Kidney (tissue), 14 donors: Measurements from ENCODE around the gene LRIT1. TPM values are rescaled to one million over a fixed set of nuclear protein-coding genes. Genes with fewer than 3 reads are reported as not detected.
A peak's percentile ranks its signal among the peaks of the same experiment; 100 is the strongest.

ENCODE experiments used
- DNase-seq, 5 donors: peaks; one replicate each; pipeline ENCODE4 v3.0.0-alpha.2; 2013 to 2020
- FAIRE-seq: peaks from 2 replicates; lab custom pipeline; 2012; peaks lifted over from hg19 to GRCh38; lab: Jason Lieb, UNC
- H3K27ac ChIP-seq, 2 donors: one replicate each; pipeline ENCODE4 v1.7.0; 2013; ENCODE audit warnings: low read depth in 2 of 2, low read length in 2 of 2, inconsistent platforms in 1 of 2
- H3K27me3 ChIP-seq: one replicate; pipeline ENCODE4 v1.7.1; 2013; ENCODE audit warnings: low read length, inconsistent platforms; ENCODE audit not compliant: control insufficient read depth, insufficient read depth
- H3K36me3 ChIP-seq, 3 donors: one replicate each; pipeline versions ENCODE4 v1.7.0 to v1.7.1; 2013; ENCODE audit warnings: low read length in 3 of 3, control low read depth in 1 of 3, inconsistent platforms in 1 of 3; ENCODE audit not compliant: insufficient read depth in 3 of 3, control insufficient read depth in 2 of 3
- H3K4me1 ChIP-seq, 3 donors: one replicate each; pipeline versions ENCODE4 v1.7.0 to v1.7.1; 2013; ENCODE audit warnings: low read length in 3 of 3, inconsistent platforms in 1 of 3, low read depth in 1 of 3; ENCODE audit not compliant: control insufficient read depth in 2 of 3, insufficient read depth in 2 of 3
- H3K4me3 ChIP-seq, 3 donors: one replicate each; pipeline versions ENCODE4 v1.7.0 to v1.8.1; 2013; ENCODE audit warnings: low read length in 3 of 3, control low read depth in 1 of 3, inconsistent platforms in 1 of 3
- H3K9ac ChIP-seq, 3 donors: one replicate each; pipeline versions ENCODE4 v1.7.0 to v1.7.1; 2013; ENCODE audit warnings: low read length in 3 of 3, control low read depth in 1 of 3, inconsistent platforms in 1 of 3
- H3K9me3 ChIP-seq, 3 donors: one replicate each; pipeline versions ENCODE4 v1.7.0 to v1.7.1; 2013; ENCODE audit warnings: low read length in 3 of 3, control low read depth in 1 of 3, inconsistent platforms in 1 of 3; ENCODE audit not compliant: control insufficient read depth in 2 of 3, insufficient read depth in 1 of 3
- intact Hi-C: fragments of 100-400 bp; cut with DNase I; formaldehyde crosslinking; loops from one replicate; pipeline ENCODE4 v1.11.1; 2022
- polyA plus RNA-seq: library from polyadenylated mRNA; stranded (reverse); fragments of 350-450 nt; fragmentation: Illumina TruSeq; extraction: RNeasy Lipid Tissue Mini Kit (QIAGEN cat#74804); gene quantifications from one replicate; pipeline ENCODE4 v1.2.3, GENCODE V29; 2014; ENCODE audit warnings: low read depth, low replicate concordance; ENCODE audit not compliant: insufficient read depth
- total RNA-seq: library from RNA; stranded (reverse); fragmentation: NEBNext Ultra II Directional; extraction: Animal tissue kit (Norgen Biotek cat#: 25700); gene quantifications from one replicate; pipeline ENCODE4 v1.2.1, GENCODE V29; 2021
- TF ChIP-seq, protein P1 (sequence below): IDR thresholded peaks from 3 replicates; pipeline ENCODE4 v1.5.1; 2012; ENCODE audit warnings: mild to moderate bottlenecking, moderate library complexity, borderline replicate concordance; ENCODE audit not compliant: insufficient read depth; ENCODE audit errors: extremely low read depth
- donor health status: control.
- donor health status: control.
- donor health status: control.
- donor health status: control.
- donor health status: control.
- donor health status: DM: yes; HTN: yes; CAD: no.
- donor health status: Normal renal cell carcinoma (clear cell type).

LRIT1 gene
- total and polyA plus RNA-seq, 2 donors from 2014 or later: not detected

GRCh38 chr10:84205853-84206525 is 35.4 kb downstream of the LRIT1 start:
- no peak overlapping the region for H3K27ac ChIP-seq
- no peaks in the 10 kb centered on the region for H3K36me3 ChIP-seq
- H3K4me1 ChIP-seq: no peaks in the 10 kb centered on the region
- H3K27me3 ChIP-seq: no peaks in the 10 kb centered on the region
- DNase-seq (no peak), FAIRE-seq (no peak)
- H3K9me3 ChIP-seq: no peaks in the 10 kb centered on the region
- TF ChIP-seq, protein P1, sequence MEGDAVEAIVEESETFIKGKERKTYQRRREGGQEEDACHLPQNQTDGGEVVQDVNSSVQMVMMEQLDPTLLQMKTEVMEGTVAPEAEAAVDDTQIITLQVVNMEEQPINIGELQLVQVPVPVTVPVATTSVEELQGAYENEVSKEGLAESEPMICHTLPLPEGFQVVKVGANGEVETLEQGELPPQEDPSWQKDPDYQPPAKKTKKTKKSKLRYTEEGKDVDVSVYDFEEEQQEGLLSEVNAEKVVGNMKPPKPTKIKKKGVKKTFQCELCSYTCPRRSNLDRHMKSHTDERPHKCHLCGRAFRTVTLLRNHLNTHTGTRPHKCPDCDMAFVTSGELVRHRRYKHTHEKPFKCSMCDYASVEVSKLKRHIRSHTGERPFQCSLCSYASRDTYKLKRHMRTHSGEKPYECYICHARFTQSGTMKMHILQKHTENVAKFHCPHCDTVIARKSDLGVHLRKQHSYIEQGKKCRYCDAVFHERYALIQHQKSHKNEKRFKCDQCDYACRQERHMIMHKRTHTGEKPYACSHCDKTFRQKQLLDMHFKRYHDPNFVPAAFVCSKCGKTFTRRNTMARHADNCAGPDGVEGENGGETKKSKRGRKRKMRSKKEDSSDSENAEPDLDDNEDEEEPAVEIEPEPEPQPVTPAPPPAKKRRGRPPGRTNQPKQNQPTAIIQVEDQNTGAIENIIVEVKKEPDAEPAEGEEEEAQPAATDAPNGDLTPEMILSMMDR: no peak
- H3K9ac ChIP-seq: no peak overlapping the region
- no peak overlapping the region for H3K4me3 ChIP-seq
- intact Hi-C loops: loop anchor here (10.0 kb wide), 1 partner anchor 61 kb away; no protein-coding TSS in a partner anchor

DNA sequence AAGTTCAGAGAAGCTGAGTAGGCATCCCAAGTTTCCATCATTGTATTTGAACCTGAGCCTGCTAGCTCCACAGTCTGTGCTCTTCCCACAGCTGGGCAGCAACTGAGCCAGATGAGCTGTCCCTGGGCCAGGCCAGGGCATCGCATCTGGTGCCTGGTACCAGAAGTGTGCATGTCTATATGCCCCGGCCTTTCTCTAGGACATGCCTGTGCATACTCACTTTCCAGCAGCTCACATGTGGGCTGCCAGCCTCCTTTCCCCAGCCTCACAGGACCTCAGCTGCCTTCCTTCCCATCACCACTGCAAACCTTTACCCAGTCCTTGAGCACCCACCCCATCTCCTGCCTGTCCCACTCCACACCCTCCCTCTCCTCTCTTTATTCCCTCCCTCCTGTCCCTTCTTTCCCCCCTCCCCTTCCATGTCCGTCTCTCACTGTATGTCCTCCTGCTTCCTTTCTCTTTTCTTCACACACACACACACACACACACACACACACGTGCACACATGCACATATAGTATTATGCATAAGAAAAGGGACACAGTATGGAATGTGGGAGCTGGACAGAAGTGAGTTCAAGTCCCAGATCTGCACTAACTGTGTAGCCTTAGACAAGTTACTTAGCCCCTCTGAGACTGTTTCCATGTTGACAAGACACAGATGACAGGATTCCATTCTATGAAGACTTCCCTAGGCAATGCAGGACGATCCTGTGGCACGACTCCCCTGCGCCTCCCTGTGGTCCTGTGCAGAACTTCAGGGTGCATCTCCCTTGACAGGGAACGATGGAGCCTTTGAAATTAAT is 36.1 kb downstream of the LRIT1 start:
- no peak for FAIRE-seq

DNA sequence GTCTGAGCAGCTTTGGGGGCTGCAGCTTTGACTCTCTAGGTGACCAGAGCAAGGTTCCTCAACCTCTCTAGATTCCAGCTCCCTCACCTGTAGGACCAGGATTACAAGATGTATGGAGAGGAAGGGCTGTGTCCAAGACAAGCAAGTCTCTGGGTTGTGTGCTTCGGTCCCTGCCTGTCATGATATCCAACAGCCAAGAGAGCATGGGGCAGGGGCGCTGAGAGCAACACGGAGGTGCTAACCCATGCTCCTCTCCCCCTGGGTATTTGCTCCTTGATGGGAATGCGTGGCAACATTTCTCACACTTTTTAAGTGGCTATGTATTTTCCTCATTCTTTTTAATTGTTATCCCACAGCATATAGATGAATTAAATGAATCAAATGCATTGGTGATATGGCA is 36.7 kb downstream of the LRIT1 start:
- Histone ChIP-seq H3K36me3 (no peaks in the 10 kb centered on the region), H3K4me1 (no peaks in the 10 kb centered on the region), H3K27ac (no peak overlapping the region), H3K27me3 (no peaks in the 10 kb centered on the region), H3K9me3 (no peaks in the 10 kb centered on the region), H3K9ac (no peak overlapping the region), H3K4me3 (no peak overlapping the region)
- TF ChIP-seq, protein P1: no peak
- DNase-seq: no peak
- intact Hi-C loops: loop anchor here (10.0 kb wide), 1 partner anchor 60 kb away; no protein-coding TSS in a partner anchor
- no peak for FAIRE-seq

More for the DNA sequence above, 36.1 kb downstream of the LRIT1 start:
- DNase-seq: peak in 4 of 5 donors; percentile 46 to 72 (median 64)
- no peak overlapping the region for H3K27ac ChIP-seq
- no peaks in the 10 kb centered on the region for H3K27me3 ChIP-seq
- intact Hi-C loops: loop anchor here (10.0 kb wide), 1 partner anchor 60 kb away; no protein-coding TSS in a partner anchor
- no peaks in the 10 kb centered on the region for H3K9me3 ChIP-seq
- H3K36me3 ChIP-seq: no peaks in the 10 kb centered on the region
- TF ChIP-seq, protein P1: peak; percentile 71
- no peak overlapping the region for H3K9ac ChIP-seq
- no peaks in the 10 kb centered on the region for H3K4me1 ChIP-seq
- H3K4me3 ChIP-seq: no peak overlapping the region
